Hematopoietic multipotent progenitor cell treated with erythropoietin and hydrocortisone succinate and interleukin-3 and kit ligand, for 4 days (in vitro differentiated cells): ENCODE results near the gene ERMAP.
"Not testable (repeated sequence)": the region's sequence is repeated elsewhere in the genome, so short reads cannot be mapped to it uniquely, and the experiment has no call there.

Experiments used
- DNase-seq: peaks from one replicate; pipeline ENCODE4 v3.0.0-alpha.2; 2015

Gene ERMAP

GRCh38 chr1:42807056-42807668, 9.8 kb upstream of the ERMAP start:
- no peak for DNase-seq

- not testable (repeated sequence) for DNase-seq
Measured at GRCh38 chr1:42814815-42815214, 2.1 kb upstream of the ERMAP start.

DNA sequence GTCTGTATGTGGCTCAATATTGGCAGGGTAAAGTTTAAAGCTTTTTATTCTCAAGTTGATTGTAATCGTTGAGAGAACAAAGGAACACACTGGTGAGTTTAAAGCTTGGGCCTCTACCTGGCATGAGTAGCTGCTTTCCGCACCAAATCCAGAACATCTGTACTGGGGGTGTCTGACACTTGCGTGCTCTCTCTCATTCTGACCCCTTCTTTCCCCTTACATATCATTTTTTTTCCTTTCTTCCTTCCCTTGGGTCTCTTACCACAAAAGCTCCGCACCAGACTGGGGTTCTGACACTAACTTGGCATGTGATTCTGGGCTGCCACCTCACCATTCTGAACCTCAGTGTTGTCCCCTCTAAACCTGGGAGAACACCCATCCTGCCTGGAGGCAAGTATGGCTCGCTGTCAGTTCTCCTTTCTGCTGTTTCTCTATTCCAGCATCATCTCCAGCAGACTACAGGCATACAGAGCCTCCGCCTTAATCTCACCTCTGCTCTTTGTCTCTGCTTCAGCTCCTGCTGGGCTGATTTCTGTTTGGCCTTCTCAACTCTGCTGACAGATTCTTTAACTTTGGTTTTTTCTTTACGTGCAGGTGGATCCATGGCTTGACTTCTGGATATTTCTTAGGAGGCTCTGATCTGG, 859 bp upstream of the ERMAP start:
- DNase-seq, result peak; percentile 53

DNA sequence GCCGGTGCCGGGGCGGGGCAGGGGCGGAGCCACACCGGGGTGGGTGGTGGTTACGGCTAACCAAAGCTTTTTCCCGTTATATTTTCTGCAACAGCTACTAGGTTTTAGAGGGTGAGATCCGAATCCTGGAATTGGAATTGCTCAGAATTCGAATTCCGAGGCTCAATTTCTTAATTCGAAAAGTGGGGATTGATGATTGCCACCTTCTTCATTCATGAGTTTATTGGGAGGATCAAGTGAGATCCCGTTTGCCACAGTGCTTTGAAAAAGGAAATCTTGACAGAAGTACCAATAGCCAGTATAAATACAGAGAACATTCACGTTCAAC, 482 bp downstream of the ERMAP start:
- DNase-seq, result no peak

- no peak for DNase-seq
Measured at GRCh38 chr1:42817976-42818375, 1.1 kb downstream of the ERMAP start.

DNA sequence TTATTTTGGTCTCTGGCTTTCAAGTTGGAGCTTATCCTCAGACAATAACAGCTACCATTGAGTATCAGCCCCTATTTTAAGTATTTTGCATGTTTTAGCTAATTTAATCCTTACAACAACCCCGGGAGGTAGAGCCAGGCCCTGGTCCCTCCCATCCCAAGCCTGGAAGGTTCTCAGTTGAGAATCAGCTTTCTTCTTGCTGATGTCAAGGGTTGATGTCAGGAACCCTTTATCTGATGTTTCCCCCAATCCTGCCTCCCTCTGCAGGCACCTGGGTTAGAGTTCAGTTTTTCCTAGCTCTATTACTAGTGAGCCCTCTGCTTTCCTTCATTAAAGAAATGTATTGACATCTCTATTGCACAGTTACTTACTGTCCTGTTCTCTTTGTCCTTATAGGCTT, 3.9 kb downstream of the ERMAP start:
- no peak for DNase-seq

DNA sequence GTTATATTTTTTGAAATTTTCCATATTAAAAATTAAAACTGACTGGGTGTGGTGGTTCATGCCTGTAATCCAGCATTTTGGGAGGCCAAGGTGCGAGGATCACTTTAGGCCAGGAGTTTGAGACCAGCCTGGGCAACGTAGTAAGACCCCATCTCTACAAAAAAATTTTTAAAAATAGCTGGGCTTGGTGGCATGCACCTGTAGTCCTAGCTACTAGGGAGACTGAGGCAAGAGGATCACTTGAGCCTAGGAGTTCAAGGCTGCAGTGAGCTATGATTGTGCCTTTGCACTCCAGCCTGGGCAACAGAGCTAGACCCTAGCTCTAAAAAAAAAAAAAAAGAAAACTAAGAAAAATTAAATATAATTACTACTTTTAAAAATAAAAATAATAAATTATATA, 4.8 kb downstream of the ERMAP start:
- DNase-seq, result no peak

DNA sequence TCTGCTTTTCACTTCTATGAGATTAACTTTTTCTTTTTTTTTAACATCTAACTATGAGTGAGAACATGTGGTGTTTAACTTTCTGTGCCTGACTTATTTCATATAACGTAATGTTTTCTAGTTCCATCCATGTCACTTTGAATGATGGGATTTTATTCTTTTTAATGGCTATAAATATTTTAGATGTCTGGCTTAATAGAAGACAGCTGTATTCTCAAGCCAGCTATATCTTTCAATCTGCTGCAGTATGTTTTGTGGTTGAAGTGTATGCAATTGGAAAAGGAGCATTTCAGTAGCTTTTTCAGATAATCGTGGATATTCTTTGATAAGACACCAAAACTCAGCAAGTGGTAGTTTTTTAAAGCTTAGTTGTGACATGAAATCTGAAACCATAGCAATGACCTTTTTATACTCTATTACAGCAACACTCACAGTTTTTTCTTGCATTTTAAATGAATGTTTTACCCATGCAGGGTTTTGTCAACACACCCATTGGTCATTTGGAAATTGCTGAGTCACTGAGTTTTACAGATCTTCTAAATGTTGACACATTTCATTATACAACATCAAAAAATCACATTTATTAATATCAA, 6.0 kb downstream of the ERMAP start:
- peak; percentile 68 for DNase-seq

GRCh38 chr1:42824481-42825035, 7.6 kb downstream of the ERMAP start:
- DNase-seq, result peak; percentile 37

DNA sequence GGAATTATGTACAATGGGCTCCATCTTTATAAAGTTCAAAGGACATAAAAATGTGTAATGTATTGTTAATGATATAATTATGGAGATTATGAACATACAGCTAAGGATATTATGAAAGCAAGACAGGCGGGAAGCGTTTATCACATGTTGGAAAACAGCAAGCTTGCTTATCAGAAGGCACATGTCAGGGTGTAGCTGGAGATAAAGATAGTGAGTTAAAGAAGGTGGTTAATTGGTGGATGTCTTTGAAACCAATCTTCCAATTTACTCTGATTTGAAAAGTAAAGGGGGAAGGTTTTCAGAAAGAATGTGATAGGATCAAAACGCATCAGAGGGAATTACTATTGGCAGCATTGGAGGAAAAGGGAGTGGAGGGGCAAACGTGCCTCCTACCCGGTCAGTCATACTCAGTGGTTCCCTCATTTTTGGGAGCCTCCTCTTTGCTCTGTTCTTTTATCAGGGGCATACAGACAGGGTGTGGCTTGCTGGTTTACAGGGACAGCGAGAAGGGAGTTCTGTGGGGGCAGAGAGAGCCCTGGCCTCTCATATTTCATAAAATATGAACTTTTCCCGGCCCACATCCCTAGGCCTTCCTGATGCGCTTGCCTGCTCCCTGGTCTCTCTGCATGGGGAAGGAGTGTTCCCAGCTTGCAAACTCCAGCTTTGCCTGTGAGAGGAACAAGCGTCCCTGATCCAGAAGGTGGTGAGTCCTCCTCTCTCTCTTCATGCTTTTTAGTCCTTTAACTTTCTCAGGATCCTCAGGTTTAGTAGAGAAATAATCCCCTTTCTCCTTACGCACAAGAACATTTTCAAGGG, 8.3 kb downstream of the ERMAP start:
- DNase-seq, result peak; percentile 94

- DNase-seq, result no peak
Measured at GRCh38 chr1:42830631-42831030, 13.7 kb downstream of the ERMAP start.

DNA sequence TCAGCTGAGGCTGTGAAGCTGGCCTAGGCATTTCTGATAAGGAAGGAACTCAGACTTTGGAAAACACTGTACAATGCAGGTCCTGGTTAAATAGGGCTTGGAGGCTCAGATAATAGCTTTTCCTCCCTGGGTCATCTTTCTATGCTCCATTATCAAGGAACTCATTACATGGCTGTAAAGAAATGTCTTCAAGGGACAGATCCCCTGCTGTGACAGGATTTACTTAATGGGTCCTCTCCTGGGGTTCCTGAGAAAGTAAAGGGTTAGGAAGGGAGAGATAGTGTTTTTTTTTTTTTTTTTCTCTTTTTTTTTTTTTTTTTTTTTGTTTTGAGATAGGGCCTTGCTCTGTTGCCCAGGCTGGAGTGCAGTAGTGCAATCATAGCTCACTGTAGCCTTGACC, 14.4 kb downstream of the ERMAP start:
- DNase-seq, result no peak

DNA sequence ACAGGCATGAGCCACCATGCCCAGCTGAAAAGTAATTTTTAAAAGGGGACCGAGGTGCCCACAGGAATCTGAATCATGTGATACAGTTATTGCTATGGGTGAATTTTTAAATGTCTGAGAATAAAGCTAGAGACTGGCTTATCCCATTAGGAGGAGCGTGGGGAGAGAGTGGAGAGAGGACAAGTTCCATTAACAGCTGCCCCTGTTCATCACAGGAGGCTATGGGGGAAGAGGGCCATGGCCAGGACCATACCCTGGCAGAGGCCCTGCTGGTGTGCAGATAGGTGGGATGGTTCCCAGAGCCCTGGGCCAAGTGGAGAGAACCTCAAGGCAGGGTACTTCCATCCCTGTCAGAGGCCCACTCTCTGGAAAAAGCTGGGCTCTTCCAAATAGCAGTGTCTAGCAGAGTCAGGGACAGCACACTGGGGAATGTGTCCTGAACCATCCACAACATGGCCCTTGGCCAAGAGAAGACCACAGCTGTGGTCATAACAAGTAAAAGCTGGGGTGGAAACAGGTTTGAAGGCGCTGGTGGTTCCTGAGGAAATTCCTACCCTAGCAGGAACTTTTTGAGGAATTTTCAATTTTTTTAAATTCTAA, 15.8 kb downstream of the ERMAP start:
- DNase-seq, result no peak

DNA sequence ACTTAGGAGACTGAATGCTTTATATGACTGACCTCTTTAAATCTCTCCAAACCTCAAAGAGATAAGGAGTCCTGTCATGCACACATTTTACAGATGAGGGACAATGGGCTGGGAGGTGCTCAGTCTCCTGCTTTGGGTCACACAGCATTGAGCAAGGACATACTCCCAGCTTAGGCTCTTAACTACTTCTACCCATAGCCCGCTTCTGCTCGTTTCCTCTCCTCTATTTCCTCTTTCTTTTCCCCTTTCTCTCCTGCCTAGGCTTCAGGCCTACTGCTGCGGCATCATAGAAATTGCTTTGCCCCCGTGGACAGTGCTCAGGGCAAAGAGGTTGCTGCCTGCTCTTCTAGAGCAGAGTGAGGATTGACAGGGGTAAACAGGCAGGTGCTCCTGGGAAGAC, 17.1 kb downstream of the ERMAP start:
- no peak for DNase-seq

GRCh38 chr1:42834803-42835202, 17.9 kb downstream of the ERMAP start:
- DNase-seq, result no peak

DNA sequence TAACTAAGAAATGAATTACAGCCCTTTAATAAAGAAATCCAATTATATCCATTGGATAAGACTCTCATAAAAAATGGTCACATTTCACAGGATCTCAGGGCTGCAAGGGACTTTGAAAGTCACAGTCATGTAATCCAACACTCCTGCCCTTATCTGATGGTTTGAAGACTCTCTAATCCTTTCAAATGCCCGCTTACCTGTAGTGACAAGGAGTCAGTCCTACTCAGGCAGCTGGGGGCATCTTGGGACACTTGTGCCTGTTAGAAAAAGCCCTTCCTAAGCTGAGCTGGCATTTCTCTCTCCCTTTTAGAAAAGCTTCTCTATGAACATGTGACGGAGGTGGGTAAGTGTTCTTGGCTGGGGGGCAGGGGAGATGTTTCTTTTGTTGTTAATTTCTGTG, 18.5 kb downstream of the ERMAP start:
- no peak for DNase-seq

GRCh38 chr1:42837709-42838108, 20.8 kb downstream of the ERMAP start:
- no peak for DNase-seq

DNA sequence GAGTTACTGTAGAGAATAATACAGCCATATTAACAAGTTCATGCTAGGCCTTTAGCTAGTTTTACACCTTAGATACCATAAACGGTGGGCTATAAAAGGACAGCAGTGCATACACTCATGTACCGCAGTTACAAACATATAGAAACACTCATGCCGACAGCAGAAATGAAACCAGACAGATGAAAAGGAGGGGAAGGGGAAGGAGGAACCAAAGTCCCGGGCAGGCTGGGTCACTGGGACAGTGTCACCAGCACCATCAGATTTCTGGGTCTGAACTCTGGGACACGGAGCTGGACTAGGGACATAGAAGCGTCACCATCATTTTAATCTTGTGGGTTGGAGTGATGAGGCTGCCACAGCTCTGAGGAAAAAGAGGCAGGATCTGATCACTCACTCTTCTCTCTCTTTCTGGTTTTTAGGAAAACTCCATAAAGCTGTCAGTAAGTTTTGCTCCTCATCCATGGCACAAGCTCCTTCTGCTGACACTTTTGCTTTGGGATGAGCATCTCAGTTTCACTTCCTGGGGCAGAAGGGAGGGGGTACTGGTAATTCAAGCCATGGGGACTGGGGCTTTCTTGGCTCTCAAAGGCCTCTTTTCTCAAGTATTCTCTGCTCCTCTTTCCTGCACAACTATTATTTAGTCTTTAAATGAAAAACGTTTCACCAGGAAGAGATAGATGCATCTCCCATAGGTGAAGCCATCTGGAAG, 21.7 kb downstream of the ERMAP start:
- no peak for DNase-seq

- no peak for DNase-seq
Measured at GRCh38 chr1:42841010-42841409, 24.1 kb downstream of the ERMAP start.

GRCh38 chr1:42841440-42842147, 24.7 kb downstream of the ERMAP start:
- DNase-seq, result no peak

GRCh38 chr1:42844592-42845140, 27.7 kb downstream of the ERMAP start:
- DNase-seq, result no peak

DNA sequence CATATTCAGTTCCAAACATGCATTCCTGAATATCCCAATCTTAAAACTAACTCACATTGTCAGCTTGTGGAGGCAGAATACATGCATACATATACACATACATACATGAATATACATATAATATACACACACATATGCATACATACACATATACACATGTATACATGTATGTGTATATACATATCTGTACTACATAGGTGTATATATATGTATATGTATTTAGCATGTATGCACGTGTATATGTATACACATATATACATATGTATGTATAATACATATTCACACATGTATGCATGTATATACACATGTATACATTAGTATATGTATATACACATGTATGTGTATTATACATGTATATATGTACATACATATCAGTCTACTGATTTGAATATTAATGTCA, 28.3 kb downstream of the ERMAP start:
- DNase-seq, result no peak
